DMS 273 treated with DMSO at 0.1 percent for 48 hours (cell line): ENCODE measurements around the gene GCGR.
"Not testable (repeated sequence)": the region's sequence is repeated elsewhere in the genome, so short reads cannot be mapped to it uniquely, and the experiment has no call there.

Source experiments
- DNase-seq: peaks from one replicate; lab custom pipeline; 2025; lab: John Stamatoyannopoulos, UW

Gene GCGR

GRCh38 chr17:81832608-81833159 lies 28.7 kb downstream of the GCGR start:
- DNase-seq: no peak

DNA sequence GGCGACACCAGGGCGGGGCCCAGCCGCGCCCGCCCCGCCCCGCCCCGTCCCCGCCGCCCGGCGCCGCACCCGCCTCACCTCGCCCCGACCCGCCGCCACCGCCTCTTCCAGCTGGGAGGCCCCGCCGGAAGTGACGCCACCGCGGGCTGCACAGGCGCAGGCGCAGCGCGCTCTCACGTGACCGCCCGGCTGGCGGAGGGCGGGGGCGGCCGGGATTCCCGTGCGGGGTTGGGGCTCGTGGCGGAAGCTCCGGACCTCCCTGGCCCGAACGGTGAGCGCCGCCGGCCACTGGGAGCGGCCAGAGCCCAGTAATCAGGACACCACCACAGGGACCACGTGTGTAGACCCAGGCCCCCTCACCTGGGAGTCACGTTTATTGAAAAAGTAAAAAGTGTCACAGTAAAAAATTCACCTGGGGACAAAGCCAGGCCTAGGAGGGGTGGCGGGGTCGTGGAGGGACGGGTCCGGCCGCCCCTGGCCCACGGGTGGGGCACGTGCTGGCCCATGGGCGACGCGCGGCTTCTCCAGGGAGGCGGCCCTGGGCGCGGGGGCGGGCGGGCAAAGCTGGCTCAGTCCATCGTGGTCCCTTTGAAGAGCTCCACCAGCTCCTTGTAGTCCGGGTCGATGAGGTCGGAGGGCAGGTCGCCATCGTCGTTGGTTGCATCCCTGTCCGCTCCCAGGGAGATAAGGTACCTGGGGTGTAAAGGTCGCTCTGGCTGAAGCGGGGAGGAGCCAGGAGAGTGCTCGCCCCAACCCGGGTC lies 29.4 kb downstream of the GCGR start, which contains the start of gene MCRIP1:
MCRIP1 (minus strand) TSS at position 132 of the 761 bp plus-strand sequence. CDS start 8,785 bp downstream, outside the sequence.
- DNase-seq: peak; percentile 73

DNA sequence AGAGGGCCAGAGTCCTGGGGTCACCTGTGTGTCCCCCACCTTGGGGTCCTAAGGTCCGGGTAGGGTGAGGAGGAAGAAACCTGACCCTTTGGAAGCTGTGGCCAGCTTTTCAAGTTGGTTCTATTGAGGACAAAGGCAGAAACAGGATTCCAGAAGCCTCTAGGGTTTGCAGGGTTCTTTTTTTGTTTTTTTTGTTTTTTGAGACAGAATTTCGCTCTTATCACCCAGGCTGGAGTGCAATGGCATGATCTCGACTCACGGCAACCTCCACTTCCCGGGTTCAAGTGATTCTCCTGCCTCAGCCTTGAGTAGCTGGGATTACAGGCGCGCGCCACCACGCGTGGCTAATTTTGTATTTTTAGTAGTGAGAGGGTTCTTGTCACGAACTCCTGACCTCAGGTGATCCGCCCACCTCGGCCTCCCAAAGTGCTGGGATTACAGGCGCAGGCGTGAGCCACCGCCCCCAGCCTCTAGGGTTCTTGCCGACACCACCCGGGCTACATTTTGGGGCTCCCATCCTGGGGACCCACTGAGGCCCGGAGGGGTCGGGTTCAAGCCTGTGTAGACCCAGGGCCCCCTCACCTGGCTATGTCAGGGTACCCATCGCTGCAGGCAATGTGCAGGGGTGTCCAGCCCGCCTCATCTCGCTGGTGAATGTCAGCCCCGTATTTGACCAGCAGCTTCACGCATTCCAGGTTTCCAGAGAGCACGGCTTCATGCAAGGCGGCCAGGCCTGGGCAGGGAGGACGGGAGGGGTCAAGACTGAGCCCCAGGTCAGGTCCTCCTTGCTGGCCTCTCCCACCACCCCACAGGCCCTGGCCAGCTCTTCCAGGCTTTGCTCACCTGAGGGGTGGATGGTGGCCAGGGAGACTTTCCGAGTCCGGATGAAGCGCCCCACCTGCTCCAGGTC lies 30.2 kb downstream of the GCGR start:
- no peak for DNase-seq

DNA sequence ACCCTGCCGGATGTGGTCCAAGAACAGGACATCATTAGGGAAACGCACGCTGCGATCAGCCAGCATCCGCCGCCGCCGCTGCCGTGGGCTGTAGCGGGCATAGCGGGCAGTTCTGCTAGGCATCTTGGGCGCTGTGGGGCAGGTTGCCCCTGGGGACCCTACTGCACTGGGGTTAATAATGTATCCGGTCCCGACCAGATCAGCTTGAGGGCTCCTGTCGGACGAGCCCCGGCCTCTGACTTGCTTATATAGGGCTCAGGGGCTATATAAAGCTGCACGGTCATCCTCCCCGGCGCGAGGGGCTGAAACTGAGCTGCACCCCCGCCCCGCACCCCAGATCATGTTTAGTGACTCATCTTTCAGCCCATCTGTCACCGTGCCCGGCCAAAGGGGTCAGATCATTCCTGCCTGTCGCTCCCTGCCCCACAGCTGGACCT lies 30.9 kb downstream of the GCGR start, which contains the start of gene PPP1R27:
PPP1R27 (minus strand) TSS at position 220 of the 437 bp plus-strand sequence; CDS start at position 123, 97 bp downstream.
- no peak for DNase-seq

DNA sequence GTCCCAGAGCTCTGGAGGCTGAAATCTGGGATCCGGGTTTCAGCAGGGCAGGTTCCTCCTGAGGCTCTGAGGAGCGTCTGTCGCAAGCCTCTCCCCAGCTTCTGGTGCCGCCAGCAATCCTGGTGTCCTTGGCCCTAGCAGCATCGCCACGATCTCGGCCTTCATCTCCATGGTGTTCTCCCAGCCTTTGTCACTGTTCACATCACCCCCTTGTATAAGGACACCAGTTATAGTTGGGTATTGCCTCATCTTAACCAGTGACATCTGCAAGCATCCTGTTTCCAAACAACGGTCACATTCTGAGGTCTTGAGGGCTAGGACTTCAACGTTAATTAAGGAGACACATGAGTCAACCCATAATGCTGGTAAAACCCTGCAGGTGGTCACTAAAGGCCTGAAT lies 33.7 kb downstream of the GCGR start:
- DNase-seq: no peak

- no peak for DNase-seq
Observed at GRCh38 chr17:81838753-81839255, 34.9 kb downstream of the GCGR start.

DNA sequence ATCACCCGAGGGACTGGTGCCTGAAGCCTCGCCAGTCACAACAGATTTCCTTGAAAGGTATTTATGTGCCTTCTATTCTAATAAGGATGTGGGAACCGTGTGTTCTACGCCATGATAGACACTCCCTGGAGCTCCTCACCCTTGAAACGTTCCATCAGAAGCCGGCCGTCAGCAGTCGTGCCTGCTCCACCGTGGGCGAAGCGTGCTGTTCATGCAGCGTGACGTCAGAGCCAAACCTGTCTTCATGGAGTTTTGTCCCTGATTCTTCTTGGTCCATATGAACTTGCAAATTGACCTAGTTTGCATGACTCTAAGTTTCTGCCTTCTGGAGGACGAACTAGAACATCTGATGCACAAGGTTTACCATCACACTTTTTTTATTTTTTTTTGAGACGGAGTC lies 35.4 kb downstream of the GCGR start:
- no peak for DNase-seq

GRCh38 chr17:81840059-81840458 lies 36.1 kb downstream of the GCGR start:
- DNase-seq: not testable (repeated sequence)

GRCh38 chr17:81840826-81841778 lies 37.2 kb downstream of the GCGR start:
- no peak for DNase-seq

- no peak for DNase-seq
Observed at GRCh38 chr17:81841866-81842265, 37.9 kb downstream of the GCGR start.

DNA sequence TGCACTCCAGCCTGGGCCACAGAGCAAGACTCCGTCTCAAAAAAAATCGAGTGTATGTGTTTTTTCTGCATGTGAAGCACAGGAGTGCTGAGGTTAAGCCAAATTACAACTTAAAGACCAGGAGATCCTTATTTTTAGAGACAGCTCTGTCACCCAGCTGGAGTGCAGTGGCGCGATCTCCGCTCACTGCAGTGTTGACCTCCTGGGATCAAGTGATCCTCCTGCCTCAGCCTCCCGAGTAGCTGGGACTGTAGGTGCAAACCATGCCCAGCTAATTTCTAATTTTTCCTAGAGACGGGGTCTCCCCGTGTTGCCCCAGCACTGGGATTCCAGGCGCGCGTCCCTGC lies 38.4 kb downstream of the GCGR start:
- no peak for DNase-seq

DNA sequence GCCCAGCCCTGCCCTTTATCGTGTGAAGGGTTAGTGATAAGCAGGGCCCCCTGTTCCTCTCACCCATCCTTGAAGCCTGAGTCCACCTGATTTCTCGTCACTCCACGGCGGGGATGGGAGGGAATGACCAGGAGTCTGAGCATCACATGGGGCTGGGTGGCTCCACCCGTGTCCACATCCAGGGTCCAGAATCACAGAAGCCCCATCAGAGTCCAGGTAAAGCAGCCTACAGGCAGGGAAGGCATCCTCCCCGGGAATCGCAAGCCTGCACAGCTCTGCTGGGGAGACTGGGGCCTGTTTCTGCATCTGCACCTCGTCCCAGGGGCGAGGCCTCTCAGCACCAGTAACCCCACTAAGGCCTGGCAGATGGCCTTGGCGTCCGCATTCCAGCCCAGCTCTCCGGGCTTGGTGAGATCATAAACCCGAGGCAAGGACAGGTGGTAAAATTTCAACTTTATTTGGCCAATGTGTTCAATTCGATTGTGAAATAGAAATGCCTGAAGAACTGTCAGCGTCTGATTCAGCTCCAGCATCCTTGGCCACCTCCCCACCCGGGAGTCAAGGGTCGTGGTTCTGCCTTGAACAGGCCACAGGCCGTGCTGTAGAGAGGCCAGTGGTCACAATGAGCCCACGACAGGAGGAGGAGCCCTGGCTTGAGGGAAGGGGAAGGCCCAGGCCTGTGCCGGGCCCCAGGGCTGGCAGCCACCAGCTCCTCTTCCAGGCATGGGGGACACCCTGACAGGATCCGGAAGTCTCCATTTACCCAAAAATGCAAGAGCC lies 39.0 kb downstream of the GCGR start:
- no peak for DNase-seq

GRCh38 chr17:81843713-81844326 lies 39.9 kb downstream of the GCGR start:
- no peak for DNase-seq

DNA sequence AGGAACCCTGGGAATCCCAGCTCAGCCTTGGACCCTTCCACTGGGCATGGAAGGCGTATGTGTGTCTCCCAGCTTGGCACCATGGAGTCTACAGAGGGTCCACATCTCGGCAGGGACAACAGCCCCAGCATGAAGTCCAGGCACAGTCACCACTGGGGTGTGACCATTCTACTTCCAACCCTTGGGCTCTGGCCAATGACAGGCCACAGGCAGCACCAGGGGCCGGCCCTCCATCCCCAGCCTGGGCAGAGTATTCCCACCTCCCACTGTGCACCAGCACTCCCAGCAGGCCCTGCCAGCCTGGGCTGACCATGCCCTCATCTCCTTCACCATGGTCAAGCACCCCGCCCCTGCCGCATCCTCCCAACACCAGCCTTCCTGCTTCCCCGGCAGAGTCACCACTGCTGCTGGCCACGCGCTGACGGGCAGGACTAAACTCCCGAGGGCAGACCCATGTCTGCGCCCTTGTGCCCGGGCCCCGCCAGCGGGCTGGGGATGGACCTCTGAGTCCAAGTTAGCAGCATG lies 40.4 kb downstream of the GCGR start:
- DNase-seq: no peak

- DNase-seq: no peak
Observed at GRCh38 chr17:81844887-81845286, 40.9 kb downstream of the GCGR start.

DNA sequence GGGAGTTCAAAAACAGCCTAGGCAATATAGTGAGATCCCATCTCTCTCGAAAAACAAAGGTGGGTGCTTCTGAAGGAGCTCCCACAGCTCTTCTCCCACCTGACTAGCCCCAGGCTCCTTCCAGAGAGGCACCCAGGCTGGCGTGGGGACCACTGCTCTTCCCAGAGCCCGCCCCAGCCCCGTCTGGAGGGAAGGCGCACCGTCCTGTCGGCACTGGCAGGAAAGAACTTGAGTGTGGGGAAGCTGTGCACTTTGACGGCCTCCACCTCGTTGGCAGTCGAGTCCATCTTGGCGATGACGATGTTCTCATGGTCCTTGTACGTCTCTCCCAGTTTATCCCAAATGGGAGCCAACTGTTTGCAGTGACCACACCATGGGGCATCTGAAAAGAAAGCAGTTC lies 41.4 kb downstream of the GCGR start:
- no peak for DNase-seq

DNA sequence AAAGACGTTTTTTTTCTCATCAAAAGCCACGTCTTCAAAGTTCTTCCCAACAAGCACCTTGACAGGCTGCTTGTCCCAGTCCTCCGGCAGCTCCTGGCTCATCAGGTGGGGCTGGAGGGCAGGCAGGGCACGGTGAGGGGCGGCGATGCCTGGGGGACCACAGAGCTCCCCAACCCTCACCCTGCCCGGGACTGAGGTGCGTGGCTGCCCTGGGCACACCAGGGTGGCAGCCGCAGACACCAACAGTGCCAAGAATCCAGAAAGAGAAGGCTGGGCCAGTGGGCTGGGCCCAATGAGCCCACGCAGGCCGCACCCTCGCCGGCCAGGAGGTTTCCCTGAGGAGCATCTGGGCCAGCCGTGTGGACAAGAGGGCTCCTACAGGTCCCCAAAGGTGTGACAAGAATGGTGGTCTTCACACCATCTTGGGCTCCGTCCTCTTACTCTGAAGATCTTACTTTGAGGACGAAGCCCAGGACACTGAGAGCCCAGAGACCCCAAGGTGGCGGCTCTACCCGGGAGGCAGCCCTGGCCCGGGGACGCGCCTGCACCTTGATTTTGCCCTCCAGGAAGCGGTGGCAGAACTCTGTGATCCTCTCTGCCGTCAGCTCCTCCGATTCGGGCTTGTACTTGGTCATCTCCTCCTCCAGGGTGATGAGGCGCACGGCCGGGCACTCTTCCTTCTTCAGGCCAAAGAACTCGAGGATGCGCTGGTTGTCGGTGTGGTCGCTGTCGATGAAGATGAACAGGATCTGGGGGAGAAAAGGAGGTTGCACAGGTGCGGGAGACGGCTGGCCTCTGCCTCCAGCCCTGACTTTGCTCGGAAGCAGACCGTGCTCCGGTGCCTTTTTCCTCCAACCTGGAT lies 42.2 kb downstream of the GCGR start:
- no peak for DNase-seq

DNA sequence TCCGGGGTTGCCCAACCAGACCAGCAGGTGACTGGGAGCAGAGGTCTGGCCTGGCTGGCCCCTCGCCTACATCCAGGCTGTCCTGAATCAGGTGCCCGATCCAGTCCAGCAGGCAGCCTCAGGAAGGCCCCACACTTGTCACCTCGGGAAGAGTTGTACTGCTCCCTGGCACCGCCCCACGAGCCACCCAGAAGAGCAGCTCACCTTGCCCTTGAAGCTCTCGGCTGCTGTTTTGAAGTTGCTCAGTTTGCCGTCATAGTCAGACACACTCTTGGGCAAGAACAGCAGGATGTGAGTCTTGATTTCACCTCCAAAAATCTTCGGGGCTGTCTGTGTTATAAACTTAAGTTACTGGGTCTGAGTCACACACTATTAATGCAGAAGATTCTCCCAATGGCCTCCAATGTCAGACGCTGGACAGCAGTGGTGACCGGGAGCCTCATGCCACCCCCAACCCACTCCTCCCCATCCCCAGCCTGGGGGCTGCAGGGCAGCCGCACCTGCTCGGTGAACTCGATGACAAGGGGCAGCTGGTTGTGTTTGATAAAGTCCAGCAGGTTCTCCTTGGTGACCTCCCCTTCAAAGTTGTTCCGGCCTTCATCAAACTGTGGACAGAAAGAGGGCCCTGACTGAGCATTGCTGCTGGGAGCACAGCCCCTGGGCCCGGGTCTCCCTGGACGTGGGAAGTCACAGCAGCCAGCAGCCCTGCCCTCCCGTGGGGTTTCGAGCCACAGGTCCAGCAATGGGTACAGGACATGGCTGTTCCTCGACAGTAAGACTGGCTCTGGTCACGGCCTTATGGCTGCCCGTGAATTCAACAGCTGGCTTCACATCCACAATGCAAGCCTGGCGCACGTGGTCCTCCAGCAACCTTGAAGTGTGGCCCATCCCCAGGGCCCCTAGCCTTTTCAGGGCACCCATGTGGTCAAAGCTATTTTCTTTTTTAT lies 43.1 kb downstream of the GCGR start:
- DNase-seq: no peak
